Raji (cell line): Measurements from ENCODE around the gene DNAJC28.

Source experiments
- POLR2A ChIP-seq: IDR thresholded peaks from 2 replicates; pipeline ENCODE4 v1.6.1; 2011; ENCODE audit warnings: low read depth, low read length, control low read depth; ENCODE audit not compliant: insufficient read depth

The DNAJC28 gene

DNA sequence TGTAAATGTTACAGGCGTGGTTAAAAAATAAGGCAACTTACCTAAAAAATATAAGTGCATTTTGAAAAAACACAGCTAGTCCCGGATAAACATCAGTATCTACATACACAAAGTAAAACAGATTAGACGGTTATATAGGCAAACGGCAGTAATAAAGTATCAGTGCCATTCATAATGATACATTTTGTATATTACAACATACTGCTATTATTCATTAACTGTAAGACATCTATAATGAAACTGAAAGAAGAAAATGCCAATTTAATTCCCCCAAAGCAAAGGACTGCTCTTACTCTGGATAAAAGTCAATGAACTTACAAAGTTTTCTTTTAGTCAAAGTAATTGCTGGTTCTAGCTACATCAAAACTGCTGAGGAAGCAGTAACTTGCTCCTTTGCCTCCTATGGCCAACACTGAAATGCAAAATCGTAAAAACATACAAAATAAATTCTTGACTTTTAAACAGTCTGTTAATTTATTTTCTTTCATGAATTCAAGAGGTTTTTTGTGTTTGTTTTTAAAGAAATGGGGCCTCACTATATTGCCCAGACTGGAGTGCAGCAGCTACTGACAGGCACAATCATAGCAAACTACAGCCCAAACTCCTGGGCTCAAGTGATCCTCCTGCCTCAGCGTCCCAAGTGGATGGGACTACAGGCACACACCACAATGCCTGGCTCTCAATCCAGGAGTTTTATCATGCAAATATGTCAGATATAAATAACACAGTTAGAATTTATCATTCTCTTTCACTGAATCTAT, 35.6 kb downstream of the DNAJC28 start:
- no peak for TF ChIP-seq POLR2A

DNA sequence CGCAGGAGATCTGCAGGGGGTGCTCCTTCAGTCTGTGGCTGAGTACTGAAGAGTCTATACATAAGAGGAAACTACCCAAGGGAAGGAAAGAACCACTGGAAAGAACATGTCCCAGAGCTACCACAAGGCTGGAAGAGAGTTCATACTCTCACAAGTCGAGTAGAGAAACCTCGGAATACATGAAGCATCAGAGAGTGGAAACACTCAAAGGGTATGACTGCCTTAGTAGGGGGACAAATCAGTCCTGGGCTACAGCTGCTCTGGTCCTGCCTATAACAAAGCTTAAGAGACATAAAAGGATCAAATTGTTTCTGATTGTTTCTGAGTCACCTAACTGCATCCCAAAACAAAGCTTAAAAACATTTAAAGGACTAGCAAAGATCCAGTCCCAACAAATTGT, 39.2 kb downstream of the DNAJC28 start:
- no peak for TF ChIP-seq POLR2A

- no peak for TF ChIP-seq POLR2A
Observed at GRCh38 chr21:33451634-33452071, 39.9 kb downstream of the DNAJC28 start.

DNA sequence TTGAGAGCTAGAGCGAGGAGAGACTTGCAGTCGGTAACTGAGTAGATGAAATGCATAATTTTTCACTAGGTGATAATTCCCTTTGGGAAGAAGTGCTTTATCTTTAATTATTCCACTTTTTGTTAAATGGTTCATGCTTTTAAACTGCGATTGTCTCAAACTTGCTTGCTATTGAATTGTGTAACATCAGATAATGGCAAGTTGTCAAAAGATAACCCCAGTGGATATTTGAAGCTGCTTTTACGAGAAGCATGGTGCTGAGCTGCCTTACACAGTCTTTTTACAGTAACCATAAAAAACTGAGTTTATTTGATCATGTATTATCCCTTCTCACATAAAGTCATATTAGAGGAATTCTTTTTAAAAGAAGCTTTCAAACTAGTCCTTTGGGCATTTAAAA, 41.9 kb downstream of the DNAJC28 start:
- TF ChIP-seq POLR2A = no peak

DNA sequence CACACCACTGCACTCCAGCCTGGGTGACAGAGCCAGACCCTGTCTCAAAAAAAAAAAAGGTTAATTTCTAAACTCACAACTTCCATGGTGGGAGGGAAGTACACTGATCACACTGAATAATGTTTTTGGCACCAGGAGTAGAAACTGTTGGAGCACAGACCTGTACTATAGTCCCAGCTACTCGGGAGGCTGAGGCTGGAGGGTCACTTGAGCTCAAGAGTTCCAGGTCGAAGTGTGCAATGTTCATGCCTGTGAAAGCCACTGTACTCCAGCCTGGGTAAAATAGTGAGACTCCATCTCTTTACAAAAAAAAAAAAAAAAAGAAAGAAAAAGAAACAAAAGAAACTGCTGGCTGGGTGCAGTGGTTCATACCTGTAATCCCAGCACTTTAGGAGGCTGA, 47.0 kb downstream of the DNAJC28 start:
- no peak for TF ChIP-seq POLR2A

GRCh38 chr21:33443194-33443593, 48.3 kb downstream of the DNAJC28 start:
- TF ChIP-seq POLR2A = no peak

- no peak for TF ChIP-seq POLR2A
Observed at GRCh38 chr21:33441489-33442477, 49.7 kb downstream of the DNAJC28 start.
